RWPE1 (cell line): ENCODE data around the gene GXYLT1.

Source experiments
- CTCF ChIA-PET: fragments of 350-600 bp; sonication (Branson Sonifier 250); formaldehyde crosslinking; extraction: SDS; loops from one replicate; lab custom pipeline; 2021; lab: Yijun Ruan, JAX
- POLR2A ChIA-PET: fragments of 400-600 bp; formaldehyde crosslinking; extraction: SDS; loops from one replicate; lab custom pipeline; 2020; ENCODE audit warnings: antibody characterized with exemption; ENCODE audit not compliant: low non-redundant PET; lab: Yijun Ruan, JAX
- DNase-seq: peaks from one replicate; pipeline ENCODE4 v3.0.0; 2012; ENCODE audit warnings: low spot score
- H3K27ac ChIP-seq: fragments of 450-650 bp; 2 replicates; pipeline ENCODE4 v1.5.1; 2017
- TF ChIP-seq, protein P1 (sequence below): fragments of 450-650 bp; conservative IDR thresholded peaks from 2 replicates; pipeline ENCODE4 v1.5.1; 2017; ENCODE audit warnings: low read depth, mild to moderate bottlenecking

Gene GXYLT1

DNA sequence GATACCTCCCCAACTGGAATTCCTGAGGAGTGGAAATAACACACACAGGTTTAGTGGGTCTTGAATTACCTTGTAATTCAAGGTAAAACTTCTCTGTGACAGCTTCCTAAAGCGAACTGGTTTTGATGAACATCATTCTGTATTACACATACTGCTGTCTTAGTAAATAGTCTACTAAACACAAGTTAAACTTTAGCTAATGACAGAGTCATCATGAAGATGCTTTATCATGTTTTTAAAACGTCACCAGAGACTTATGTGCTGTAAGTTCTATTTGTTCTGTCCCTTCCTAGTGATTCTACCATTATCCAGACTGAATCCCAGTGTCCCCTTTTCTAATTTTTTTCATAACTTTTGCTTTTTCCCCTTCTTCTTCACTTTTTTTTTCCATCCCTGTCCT is 11.6 kb upstream of the GXYLT1 start:
- H3K27ac ChIP-seq, result no peak overlapping the region
- TF ChIP-seq, protein P1, sequence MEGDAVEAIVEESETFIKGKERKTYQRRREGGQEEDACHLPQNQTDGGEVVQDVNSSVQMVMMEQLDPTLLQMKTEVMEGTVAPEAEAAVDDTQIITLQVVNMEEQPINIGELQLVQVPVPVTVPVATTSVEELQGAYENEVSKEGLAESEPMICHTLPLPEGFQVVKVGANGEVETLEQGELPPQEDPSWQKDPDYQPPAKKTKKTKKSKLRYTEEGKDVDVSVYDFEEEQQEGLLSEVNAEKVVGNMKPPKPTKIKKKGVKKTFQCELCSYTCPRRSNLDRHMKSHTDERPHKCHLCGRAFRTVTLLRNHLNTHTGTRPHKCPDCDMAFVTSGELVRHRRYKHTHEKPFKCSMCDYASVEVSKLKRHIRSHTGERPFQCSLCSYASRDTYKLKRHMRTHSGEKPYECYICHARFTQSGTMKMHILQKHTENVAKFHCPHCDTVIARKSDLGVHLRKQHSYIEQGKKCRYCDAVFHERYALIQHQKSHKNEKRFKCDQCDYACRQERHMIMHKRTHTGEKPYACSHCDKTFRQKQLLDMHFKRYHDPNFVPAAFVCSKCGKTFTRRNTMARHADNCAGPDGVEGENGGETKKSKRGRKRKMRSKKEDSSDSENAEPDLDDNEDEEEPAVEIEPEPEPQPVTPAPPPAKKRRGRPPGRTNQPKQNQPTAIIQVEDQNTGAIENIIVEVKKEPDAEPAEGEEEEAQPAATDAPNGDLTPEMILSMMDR, result no peak
- no peak for DNase-seq
- ChIA-PET CTCF (no interaction called here), POLR2A (no interaction called here)

- POLR2A ChIA-PET, result no interaction called here
- TF ChIP-seq, protein P1, result no peak
- DNase-seq, result no peak
- CTCF ChIA-PET, result no interaction called here
- no peak overlapping the region for H3K27ac ChIP-seq
These were observed 1.0 kb upstream of the GXYLT1 start for GRCh38 chr12:42145552-42146215.

DNA sequence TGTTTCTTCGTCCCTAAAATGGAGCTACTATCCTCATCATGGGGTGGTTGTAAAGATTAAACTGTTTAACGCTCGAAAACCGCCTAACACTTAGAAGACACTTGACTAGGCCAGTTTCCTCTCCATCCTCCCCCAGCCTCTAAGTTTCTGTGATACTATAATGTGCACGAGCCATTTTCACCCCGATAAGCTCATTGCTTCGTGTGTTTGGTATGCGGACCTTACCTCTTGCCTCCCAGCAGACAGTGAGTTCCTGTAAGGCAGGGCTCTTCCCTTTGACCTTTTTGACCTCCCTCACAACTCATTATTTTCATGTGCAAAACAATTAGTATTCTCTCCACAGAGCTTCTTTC is 499 bp upstream of the GXYLT1 start:
- no peak for DNase-seq
- peak overlapping the region; percentile 93 for H3K27ac ChIP-seq
- POLR2A ChIA-PET, result no interaction called here
- TF ChIP-seq, protein P1, result no peak
- CTCF ChIA-PET, result no interaction called here

GRCh38 chr12:42144158-42144407 is 591 bp downstream of the GXYLT1 start:
- DNase-seq, result no peak
- H3K27ac ChIP-seq, result peak overlapping the region; percentile 93
- CTCF ChIA-PET, result no interaction called here
- TF ChIP-seq, protein P1, result no peak
- POLR2A ChIA-PET, result no interaction called here

GRCh38 chr12:42143452-42144157 is 1.1 kb downstream of the GXYLT1 start:
- H3K27ac ChIP-seq, result peak overlapping the region; percentile 93
- ChIA-PET POLR2A (no interaction called here), CTCF (interaction anchor here (0.7 kb wide), 1 partner anchor 1857 kb away, joined by 3 read pairs; no protein-coding TSS in a partner anchor)
- DNase-seq, result no peak
- TF ChIP-seq, protein P1, result no peak

GRCh38 chr12:42141981-42142606 is 2.6 kb downstream of the GXYLT1 start:
- no peak overlapping the region for H3K27ac ChIP-seq
- ChIA-PET CTCF (interaction anchor here (0.6 to 1.0 kb wide), 3 partner anchors 33 to 230 kb away, joined by 3 read pairs; no protein-coding TSS in a partner anchor), POLR2A (no interaction called here)
- TF ChIP-seq, protein P1, result no peak
- no peak for DNase-seq
